Osteocyte (in vitro differentiated cells): Measurements from ENCODE around the gene MTERF4. TPM values are rescaled to one million over a fixed set of nuclear protein-coding genes. Genes with fewer than 3 reads are reported as not detected.

Experiments used
- DNase-seq: peaks from one replicate; pipeline ENCODE4 v3.0.0; 2021; ENCODE audit warnings: mixed read lengths; ENCODE audit not compliant: unreplicated experiment; ENCODE audit errors: extremely low spot score
- H3K27ac Mint-ChIP-seq: one replicate; pipeline ENCODE4 v1.8.0; 2021; ENCODE audit warnings: mild to moderate bottlenecking, mixed read lengths; ENCODE audit not compliant: unreplicated experiment
- H3K27me3 Mint-ChIP-seq: one replicate; pipeline ENCODE4 v1.8.0; 2021; ENCODE audit warnings: mixed read lengths; ENCODE audit not compliant: unreplicated experiment
- H3K36me3 Mint-ChIP-seq: one replicate; pipeline ENCODE4 v1.8.0; 2021; ENCODE audit warnings: mixed read lengths; ENCODE audit not compliant: unreplicated experiment
- H3K4me1 Mint-ChIP-seq: one replicate; pipeline ENCODE4 v1.8.0; 2021; ENCODE audit warnings: mixed read lengths; ENCODE audit not compliant: unreplicated experiment
- H3K4me3 Mint-ChIP-seq: one replicate; pipeline ENCODE4 v1.8.0; 2021; ENCODE audit warnings: mild to moderate bottlenecking, moderate library complexity, mixed read lengths; ENCODE audit not compliant: unreplicated experiment
- H3K9me3 Mint-ChIP-seq: one replicate; pipeline ENCODE4 v1.8.0; 2021; ENCODE audit warnings: mixed read lengths; ENCODE audit not compliant: unreplicated experiment
- total RNA-seq: library from RNA; stranded (reverse); gene quantifications from 2 replicates; pipeline ENCODE4 v1.2.1, GENCODE V29; 2021
- TF ChIP-seq, protein P1 (sequence below): fragments of 200-600 bp; sonication (generic); IDR thresholded peaks from 2 replicates; pipeline ENCODE4 v1.5.0; 2021; ENCODE audit warnings: antibody characterized with exemption, mild to moderate bottlenecking, moderate library complexity

MTERF4 gene
- total RNA-seq, 1 donor from 2014 or later: 36.8 TPM

- Mint-ChIP-seq H3K9me3 (no peaks in the 10 kb centered on the region), H3K36me3 (no peaks in the 10 kb centered on the region), H3K4me3 (no peak overlapping the region), H3K27me3 (peaks cover 32% of the 10 kb centered on the region), H3K27ac (no peak overlapping the region), H3K4me1 (no peaks in the 10 kb centered on the region)
- DNase-seq: no peak
- TF ChIP-seq, protein P1, sequence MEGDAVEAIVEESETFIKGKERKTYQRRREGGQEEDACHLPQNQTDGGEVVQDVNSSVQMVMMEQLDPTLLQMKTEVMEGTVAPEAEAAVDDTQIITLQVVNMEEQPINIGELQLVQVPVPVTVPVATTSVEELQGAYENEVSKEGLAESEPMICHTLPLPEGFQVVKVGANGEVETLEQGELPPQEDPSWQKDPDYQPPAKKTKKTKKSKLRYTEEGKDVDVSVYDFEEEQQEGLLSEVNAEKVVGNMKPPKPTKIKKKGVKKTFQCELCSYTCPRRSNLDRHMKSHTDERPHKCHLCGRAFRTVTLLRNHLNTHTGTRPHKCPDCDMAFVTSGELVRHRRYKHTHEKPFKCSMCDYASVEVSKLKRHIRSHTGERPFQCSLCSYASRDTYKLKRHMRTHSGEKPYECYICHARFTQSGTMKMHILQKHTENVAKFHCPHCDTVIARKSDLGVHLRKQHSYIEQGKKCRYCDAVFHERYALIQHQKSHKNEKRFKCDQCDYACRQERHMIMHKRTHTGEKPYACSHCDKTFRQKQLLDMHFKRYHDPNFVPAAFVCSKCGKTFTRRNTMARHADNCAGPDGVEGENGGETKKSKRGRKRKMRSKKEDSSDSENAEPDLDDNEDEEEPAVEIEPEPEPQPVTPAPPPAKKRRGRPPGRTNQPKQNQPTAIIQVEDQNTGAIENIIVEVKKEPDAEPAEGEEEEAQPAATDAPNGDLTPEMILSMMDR: no peak
These were observed 39.0 kb downstream of the MTERF4 start for GRCh38 chr2:241063093-241063551.

- Mint-ChIP-seq H3K9me3 (no peaks in the 10 kb centered on the region), H3K27ac (no peak overlapping the region), H3K4me3 (no peak overlapping the region), H3K4me1 (no peaks in the 10 kb centered on the region), H3K27me3 (peaks cover 36% of the 10 kb centered on the region), H3K36me3 (no peaks in the 10 kb centered on the region)
- TF ChIP-seq, protein P1: no peak
- no peak for DNase-seq
These were observed 39.5 kb downstream of the MTERF4 start for GRCh38 chr2:241062389-241063092.

GRCh38 chr2:241061275-241061674 is 40.8 kb downstream of the MTERF4 start:
- TF ChIP-seq, protein P1: no peak
- Mint-ChIP-seq H3K4me3 (no peak overlapping the region), H3K27me3 (peaks cover 37% of the 10 kb centered on the region), H3K9me3 (no peaks in the 10 kb centered on the region), H3K36me3 (no peaks in the 10 kb centered on the region), H3K27ac (no peak overlapping the region), H3K4me1 (no peaks in the 10 kb centered on the region)
- DNase-seq: peak; percentile 7

GRCh38 chr2:241053576-241054251 is 48.4 kb downstream of the MTERF4 start:
- TF ChIP-seq, protein P1: no peak
- DNase-seq: peak; percentile 65
- Mint-ChIP-seq H3K9me3 (no peaks in the 10 kb centered on the region), H3K4me1 (no peaks in the 10 kb centered on the region), H3K36me3 (no peaks in the 10 kb centered on the region), H3K4me3 (no peak overlapping the region), H3K27me3 (peaks cover 31% of the 10 kb centered on the region), H3K27ac (no peak overlapping the region)

- Mint-ChIP-seq H3K4me3 (no peak overlapping the region), H3K27ac (no peak overlapping the region), H3K9me3 (no peaks in the 10 kb centered on the region), H3K36me3 (no peaks in the 10 kb centered on the region), H3K27me3 (peaks cover 24% of the 10 kb centered on the region), H3K4me1 (no peaks in the 10 kb centered on the region)
- peak; percentile 83 for DNase-seq
- TF ChIP-seq, protein P1: no peak
These were observed 49.3 kb downstream of the MTERF4 start for GRCh38 chr2:241052677-241053360.
